ENCODE data around the gene S100A12.

DNA sequence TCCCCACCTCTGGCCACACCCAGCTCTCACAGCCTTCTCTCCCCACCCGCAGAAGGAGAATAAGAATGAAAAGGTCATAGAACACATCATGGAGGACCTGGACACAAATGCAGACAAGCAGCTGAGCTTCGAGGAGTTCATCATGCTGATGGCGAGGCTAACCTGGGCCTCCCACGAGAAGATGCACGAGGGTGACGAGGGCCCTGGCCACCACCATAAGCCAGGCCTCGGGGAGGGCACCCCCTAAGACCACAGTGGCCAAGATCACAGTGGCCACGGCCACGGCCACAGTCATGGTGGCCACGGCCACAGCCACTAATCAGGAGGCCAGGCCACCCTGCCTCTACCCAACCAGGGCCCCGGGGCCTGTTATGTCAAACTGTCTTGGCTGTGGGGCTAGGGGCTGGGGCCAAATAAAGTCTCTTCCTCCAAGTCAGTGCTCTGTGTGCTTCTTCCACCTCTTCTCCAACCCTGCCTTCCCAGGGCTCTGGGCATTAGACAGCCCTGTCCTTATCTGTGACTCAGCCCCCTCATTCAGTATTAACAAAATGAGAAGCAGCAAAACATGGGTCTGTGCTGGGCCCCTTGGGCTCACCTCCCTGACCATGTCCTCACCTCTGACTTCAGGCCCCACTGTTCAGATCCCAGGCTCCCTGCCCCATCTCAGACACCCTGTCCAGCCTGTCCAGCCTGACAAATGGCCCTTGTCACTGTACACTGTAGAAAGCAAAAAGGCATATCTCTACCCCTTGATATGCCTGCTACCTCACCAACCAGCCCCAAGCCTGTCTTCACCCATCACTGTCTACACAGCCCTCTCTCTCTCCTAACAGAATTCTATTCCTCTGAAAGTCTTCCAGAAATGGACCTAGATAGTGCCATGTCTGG, 14.6 kb downstream of the S100A12 start:
- TF ChIP-seq, protein P1, sequence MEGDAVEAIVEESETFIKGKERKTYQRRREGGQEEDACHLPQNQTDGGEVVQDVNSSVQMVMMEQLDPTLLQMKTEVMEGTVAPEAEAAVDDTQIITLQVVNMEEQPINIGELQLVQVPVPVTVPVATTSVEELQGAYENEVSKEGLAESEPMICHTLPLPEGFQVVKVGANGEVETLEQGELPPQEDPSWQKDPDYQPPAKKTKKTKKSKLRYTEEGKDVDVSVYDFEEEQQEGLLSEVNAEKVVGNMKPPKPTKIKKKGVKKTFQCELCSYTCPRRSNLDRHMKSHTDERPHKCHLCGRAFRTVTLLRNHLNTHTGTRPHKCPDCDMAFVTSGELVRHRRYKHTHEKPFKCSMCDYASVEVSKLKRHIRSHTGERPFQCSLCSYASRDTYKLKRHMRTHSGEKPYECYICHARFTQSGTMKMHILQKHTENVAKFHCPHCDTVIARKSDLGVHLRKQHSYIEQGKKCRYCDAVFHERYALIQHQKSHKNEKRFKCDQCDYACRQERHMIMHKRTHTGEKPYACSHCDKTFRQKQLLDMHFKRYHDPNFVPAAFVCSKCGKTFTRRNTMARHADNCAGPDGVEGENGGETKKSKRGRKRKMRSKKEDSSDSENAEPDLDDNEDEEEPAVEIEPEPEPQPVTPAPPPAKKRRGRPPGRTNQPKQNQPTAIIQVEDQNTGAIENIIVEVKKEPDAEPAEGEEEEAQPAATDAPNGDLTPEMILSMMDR (IDR thresholded peaks at IDR 0.05; ENCODE audit: poor library complexity), result no peak
- TF ChIP-seq EZH2 (IDR thresholded peaks at IDR 0.05; ENCODE audit: borderline replicate concordance), result no peak
- no peak for TF ChIP-seq EZH2phosphoT487 (IDR thresholded peaks at IDR 0.05; ENCODE audit: low read depth, severe bottlenecking, unreplicated experiment)

Measured in hepatocyte (in vitro differentiated cells).